Measurements from ENCODE around the gene PDLIM3.
A peak's percentile ranks its signal among the peaks of the same experiment; 100 is the strongest.
"Not testable (repeated sequence)": the region's sequence is repeated elsewhere in the genome, so short reads cannot be mapped to it uniquely, and the experiment has no call there.

Gene PDLIM3

GRCh38 chr4:185513489-185514181, 21.7 kb downstream of the PDLIM3 start:
- in situ Hi-C loops (cut with HindIII; ENCODE audit: low pct_ligation_motif_present, low sequenced_read_pairs) = no loop called here
- TF ChIP-seq CTCF (IDR thresholded peaks at IDR 0.05; ENCODE audit: low read depth, low read length, missing control alignments) = no peak
- Histone ChIP-seq H3K36me3 (replicated peaks) (no peaks in the 10 kb centered on the region), H3K4me3 (ENCODE audit: low read depth, low read length) (no peak overlapping the region), H3K27me3 (replicated peaks) (no peaks in the 10 kb centered on the region), H3K27ac (no peak overlapping the region)
- peak; percentile 55 for DNase-seq

GRCh38 chr4:185512516-185512915, 22.8 kb downstream of the PDLIM3 start:
- Histone ChIP-seq H3K27ac (peak overlapping the region; percentile 33), H3K4me3 (ENCODE audit: low read depth, low read length) (no peak overlapping the region), H3K36me3 (replicated peaks) (no peaks in the 10 kb centered on the region), H3K27me3 (replicated peaks) (no peaks in the 10 kb centered on the region)
- TF ChIP-seq CTCF (IDR thresholded peaks at IDR 0.05; ENCODE audit: low read depth, low read length, missing control alignments) = no peak
- DNase-seq = peak; percentile 59
- in situ Hi-C loops (cut with HindIII; ENCODE audit: low pct_ligation_motif_present, low sequenced_read_pairs) = no loop called here

GRCh38 chr4:185511243-185511642, 24.1 kb downstream of the PDLIM3 start:
- in situ Hi-C loops (cut with HindIII; ENCODE audit: low pct_ligation_motif_present, low sequenced_read_pairs); H3K27me3 ChIP-seq (replicated peaks): not testable (repeated sequence)

GRCh38 chr4:185510806-185511205, 24.5 kb downstream of the PDLIM3 start:
- no peaks in the 10 kb centered on the region for H3K36me3 ChIP-seq (replicated peaks)
- no peaks in the 10 kb centered on the region for H3K27me3 ChIP-seq (replicated peaks)
- no peak overlapping the region for H3K4me3 ChIP-seq (ENCODE audit: low read depth, low read length)
- in situ Hi-C loops (cut with HindIII; ENCODE audit: low pct_ligation_motif_present, low sequenced_read_pairs) = no loop called here
- no peak overlapping the region for H3K27ac ChIP-seq
- no peak for DNase-seq
- TF ChIP-seq CTCF (IDR thresholded peaks at IDR 0.05; ENCODE audit: low read depth, low read length, missing control alignments) = no peak

More at GRCh38 chr4:185511243-185511642, 24.1 kb downstream of the PDLIM3 start:
- H3K4me3 ChIP-seq (ENCODE audit: low read depth, low read length); DNase-seq; H3K27ac ChIP-seq; H3K36me3 ChIP-seq (replicated peaks): not testable (repeated sequence)

GRCh38 chr4:185508181-185508580, 27.1 kb downstream of the PDLIM3 start:
- Histone ChIP-seq H3K4me3 (ENCODE audit: low read depth, low read length) (no peak overlapping the region), H3K27ac (no peak overlapping the region), H3K27me3 (replicated peaks) (no peaks in the 10 kb centered on the region), H3K36me3 (replicated peaks) (no peaks in the 10 kb centered on the region)
- TF ChIP-seq CTCF (IDR thresholded peaks at IDR 0.05; ENCODE audit: low read depth, low read length, missing control alignments) = no peak
- DNase-seq = no peak
- in situ Hi-C loops (cut with HindIII; ENCODE audit: low pct_ligation_motif_present, low sequenced_read_pairs) = no loop called here

- no peak for TF ChIP-seq CTCF (IDR thresholded peaks at IDR 0.05; ENCODE audit: low read depth, low read length, missing control alignments)
- DNase-seq = no peak
Measured at GRCh38 chr4:185506422-185506821, 28.9 kb downstream of the PDLIM3 start.

More at GRCh38 chr4:185506422-185506821, 28.9 kb downstream of the PDLIM3 start:
- Histone ChIP-seq H3K36me3 (replicated peaks) (no peaks in the 10 kb centered on the region), H3K27ac (no peak overlapping the region), H3K4me3 (ENCODE audit: low read depth, low read length) (no peak overlapping the region), H3K27me3 (replicated peaks) (no peaks in the 10 kb centered on the region)
- in situ Hi-C loops (cut with HindIII; ENCODE audit: low pct_ligation_motif_present, low sequenced_read_pairs) = no loop called here

Measured in brain microvascular endothelial cell (primary cell).